Lung microvascular endothelial cell (primary cell): ENCODE data around the gene HOXD3. TPM values are rescaled to one million over a fixed set of nuclear protein-coding genes. Genes with fewer than 3 reads are reported as not detected.

ENCODE experiments used
- DNase-seq, 2 donors: peaks; one replicate each; pipeline versions ENCODE4 v3.0.0 to v3.0.0-alpha.2; 2010; ENCODE audit warnings: low read depth in 2 of 2
- total RNA-seq: library from RNA; depleted of rRNA; stranded (reverse); fragments of >200 nt; gene quantifications from 2 replicates; pipeline ENCODE4 v1.2.1, GENCODE V29; 2014

HOXD3 gene
- total RNA-seq, 1 donor from 2014 or later, result 15.9 TPM

- peak in 1 of 2 donors; percentile 48 for DNase-seq
Observed at GRCh38 chr2:176121190-176122051, 35.7 kb upstream of the HOXD3 start.

- peak in 1 of 2 donors; percentile 95 for DNase-seq
Observed at GRCh38 chr2:176122052-176122682, 34.9 kb upstream of the HOXD3 start.

GRCh38 chr2:176122683-176123410 is 34.3 kb upstream of the HOXD3 start, which contains the start of gene HOXD9:
HOXD9 (plus strand) TSS chr2:176122719; CDS start chr2:176122769, 50 bp downstream.
- peak in 1 of 2 donors; percentile 19 for DNase-seq

- peak in 1 of 2 donors; percentile 48 for DNase-seq
Observed at GRCh38 chr2:176123411-176124109, 33.5 kb upstream of the HOXD3 start.

- DNase-seq, result peak in 1 of 2 donors; percentile 59
Observed at GRCh38 chr2:176124110-176124946, 32.8 kb upstream of the HOXD3 start.

- DNase-seq, result peak in 1 of 2 donors; percentile 50
Observed at GRCh38 chr2:176124947-176125771, 31.9 kb upstream of the HOXD3 start.

- peak in 1 of 2 donors; percentile 66 for DNase-seq
Observed at GRCh38 chr2:176125772-176126054, 31.4 kb upstream of the HOXD3 start.

GRCh38 chr2:176126929-176127773 is 30.0 kb upstream of the HOXD3 start:
- peak; percentile 68 to 93 for DNase-seq

GRCh38 chr2:176127774-176128072 is 29.4 kb upstream of the HOXD3 start:
- DNase-seq, result no peak

- DNase-seq, result peak in 1 of 2 donors; percentile 65
Observed at GRCh38 chr2:176128172-176128981, 28.7 kb upstream of the HOXD3 start.

GRCh38 chr2:176128982-176129796 is 27.9 kb upstream of the HOXD3 start, which contains the start of gene HOXD8:
HOXD8 (plus strand) TSS chr2:176129705; CDS start chr2:176130367, 662 bp downstream.
- DNase-seq, result peak; percentile 64 to 98

- no peak for DNase-seq
Observed at GRCh38 chr2:176129813-176130146, 27.3 kb upstream of the HOXD3 start.

- DNase-seq, result peak; percentile 33 to 86
Observed at GRCh38 chr2:176130147-176130956, 26.8 kb upstream of the HOXD3 start.

- DNase-seq, result peak in 1 of 2 donors; percentile 52
Observed at GRCh38 chr2:176130957-176131847, 25.9 kb upstream of the HOXD3 start.

GRCh38 chr2:176131848-176132158 is 25.3 kb upstream of the HOXD3 start:
- DNase-seq, result no peak
